NCI-H2081 (cell line): ENCODE measurements around the gene TMEM18.
"Not testable (repeated sequence)": the region's sequence is repeated elsewhere in the genome, so short reads cannot be mapped to it uniquely, and the experiment has no call there.

Experiments used
- DNase-seq, 2 experiments: peaks; one replicate each; lab custom pipeline; 2025; lab: John Stamatoyannopoulos, UW

TMEM18 gene

DNA sequence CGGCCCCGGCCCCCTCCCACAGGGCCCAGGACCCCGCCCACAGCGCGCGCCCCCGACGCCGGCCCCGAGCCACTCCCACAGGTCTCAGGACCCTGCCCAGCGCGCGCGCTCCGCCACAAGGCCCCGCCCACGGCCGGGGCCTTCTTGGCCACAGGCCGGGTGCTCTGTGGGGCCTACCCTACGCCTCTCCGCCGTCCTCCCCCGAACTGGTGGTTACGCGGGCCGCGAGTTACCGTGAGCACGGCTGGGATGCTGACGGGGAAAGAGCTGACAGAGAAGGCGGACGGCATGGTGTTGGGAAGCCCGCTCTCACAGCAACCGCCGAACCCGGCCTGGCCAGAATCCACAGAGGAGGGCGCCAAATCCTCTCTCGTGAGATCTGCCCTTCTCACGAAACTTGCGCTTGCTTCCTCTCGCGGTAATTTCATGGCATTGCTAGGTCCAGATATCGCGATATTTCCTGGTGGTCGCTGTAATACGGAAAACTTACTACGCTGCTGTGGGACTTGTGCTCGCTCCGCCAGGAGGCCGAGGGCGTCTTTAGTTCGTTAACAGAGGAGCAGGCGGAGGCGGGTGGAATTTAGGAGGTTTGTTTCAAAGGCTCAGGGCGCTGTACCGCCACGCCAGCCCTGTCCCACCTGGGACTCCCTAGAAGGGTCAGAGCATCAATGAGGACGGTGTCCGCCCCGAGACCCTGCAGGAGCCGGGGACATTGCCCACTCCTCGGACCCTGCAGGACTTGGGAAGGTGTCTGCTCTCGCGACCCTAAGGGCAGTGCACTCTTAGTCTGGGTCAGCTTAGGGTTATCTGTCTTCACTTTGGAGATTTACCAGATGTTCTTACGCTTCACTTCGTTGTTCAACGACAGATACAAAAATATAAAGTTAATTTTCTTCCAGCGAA lies at the start of gene TMEM18:
TMEM18 (minus strand) TSS at position 351 of the 903 bp plus-strand sequence; CDS start at position 290, 61 bp downstream.
- DNase-seq, result peak; percentile 96 to 98

DNA sequence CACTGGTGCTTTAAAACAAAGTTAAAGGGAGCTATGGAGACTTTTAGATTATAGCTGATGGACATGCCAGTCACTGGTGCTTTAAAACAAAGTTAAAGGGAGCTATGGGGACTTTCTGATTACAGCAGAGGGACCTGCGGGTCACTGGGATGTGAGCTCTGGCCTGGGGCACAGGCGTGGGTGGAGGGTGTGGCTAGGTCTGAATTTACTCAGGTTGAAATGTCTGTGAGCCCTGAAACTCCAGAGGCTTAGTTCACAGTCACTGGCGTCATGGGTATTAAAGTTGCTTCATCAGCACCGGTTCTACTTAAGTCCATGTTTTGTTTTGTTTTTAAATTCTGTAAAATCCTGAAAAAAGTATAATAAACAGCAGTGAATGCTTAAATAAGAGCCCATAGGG lies 49.0 kb upstream of the TMEM18 start:
- no peak for DNase-seq

DNA sequence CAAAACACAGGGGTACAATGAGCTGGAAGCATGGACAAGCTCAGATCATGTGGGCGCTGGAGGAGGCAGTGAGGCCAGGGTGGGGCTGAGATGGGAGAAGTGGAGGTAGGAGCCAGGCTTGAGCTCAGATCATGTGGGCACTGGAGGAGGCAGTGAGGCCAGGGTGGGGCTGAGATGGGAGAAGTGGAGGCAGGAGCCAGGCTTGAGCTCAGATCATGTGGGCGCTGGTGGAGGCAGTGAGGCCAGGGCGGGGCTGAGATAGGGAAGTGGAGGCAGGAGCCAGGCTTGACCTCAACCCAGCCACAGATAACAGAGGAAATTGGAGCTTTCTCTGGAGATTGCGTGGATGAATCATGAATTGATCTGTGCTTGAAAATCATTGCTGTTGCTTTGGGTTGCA lies 48.3 kb upstream of the TMEM18 start:
- DNase-seq, result no peak

DNA sequence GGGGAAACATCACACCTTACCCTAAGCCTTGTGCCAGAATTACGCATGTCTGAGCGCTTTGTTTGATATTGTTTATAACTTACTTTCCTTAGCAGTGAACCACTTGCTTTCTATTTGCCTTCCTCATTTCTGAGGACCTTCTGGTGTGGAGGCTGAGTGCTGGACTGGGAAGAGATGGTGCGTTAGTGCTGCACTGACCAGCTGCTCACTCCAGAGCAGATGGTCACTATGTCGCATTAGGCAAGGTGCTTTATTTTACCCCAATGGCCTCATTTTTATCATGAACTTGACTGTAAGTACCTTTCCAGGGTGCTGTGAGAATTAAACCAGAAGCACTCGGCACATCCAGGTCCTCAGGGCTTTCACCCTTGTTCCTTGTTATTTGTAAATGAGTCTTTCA lies 46.6 kb upstream of the TMEM18 start:
- DNase-seq, result no peak

DNA sequence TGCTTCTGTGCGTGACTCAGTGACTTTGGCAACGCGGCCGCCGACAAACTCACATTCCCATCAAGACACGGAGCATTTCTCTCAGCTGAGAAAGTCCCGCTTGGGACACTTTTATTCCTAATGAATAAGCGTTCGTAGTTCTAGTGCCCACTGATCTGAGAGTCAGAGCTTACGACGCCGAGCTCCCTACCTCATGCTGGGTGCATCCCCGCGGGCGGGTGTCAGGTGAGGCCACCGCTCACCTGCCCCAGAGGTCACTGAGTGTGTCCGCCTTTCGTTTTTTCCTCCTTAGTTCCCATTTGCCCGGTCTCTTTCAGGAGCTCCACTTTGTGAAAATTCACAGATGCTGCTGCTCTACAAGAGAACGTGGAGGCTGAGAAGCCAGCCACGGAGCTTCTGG lies 43.6 kb upstream of the TMEM18 start:
- no peak for DNase-seq

DNA sequence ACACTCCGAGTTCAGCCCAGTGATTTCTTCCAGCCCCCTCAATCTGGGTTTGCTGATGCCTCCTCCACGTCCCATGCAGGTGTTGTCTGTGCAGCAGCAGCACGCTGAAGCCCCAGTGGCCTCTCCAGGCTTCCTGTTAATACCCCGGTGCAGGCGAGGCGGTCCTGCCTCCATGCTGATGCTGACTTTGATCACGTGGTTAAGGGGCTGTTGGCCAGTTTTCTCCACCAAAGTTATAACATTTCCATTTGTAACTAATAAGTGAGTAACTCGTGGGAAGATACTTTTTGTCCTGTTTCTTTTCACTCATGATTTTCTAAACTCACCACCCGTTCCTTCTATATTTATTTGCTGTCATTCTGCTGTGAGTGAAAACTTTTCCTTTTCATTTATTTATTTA lies 42.5 kb upstream of the TMEM18 start:
- no peak for DNase-seq

DNA sequence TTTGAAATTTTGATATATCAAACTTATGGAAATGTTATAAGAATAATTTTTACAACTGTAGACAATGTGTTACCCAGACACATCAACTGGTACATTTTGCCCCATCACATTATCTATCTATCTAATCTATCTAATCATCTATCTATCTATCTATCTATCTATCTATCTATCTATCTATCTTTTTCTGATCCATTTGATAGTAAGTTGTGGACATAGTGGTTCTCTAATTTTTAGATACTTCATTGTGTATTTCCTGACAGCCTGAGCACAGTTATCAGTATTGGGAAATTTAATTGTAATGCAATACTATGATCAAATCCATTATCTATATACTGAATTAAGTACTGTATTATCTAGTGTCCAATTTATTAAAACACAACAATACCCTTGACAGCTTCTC lies 42.0 kb upstream of the TMEM18 start:
- no peak for DNase-seq

DNA sequence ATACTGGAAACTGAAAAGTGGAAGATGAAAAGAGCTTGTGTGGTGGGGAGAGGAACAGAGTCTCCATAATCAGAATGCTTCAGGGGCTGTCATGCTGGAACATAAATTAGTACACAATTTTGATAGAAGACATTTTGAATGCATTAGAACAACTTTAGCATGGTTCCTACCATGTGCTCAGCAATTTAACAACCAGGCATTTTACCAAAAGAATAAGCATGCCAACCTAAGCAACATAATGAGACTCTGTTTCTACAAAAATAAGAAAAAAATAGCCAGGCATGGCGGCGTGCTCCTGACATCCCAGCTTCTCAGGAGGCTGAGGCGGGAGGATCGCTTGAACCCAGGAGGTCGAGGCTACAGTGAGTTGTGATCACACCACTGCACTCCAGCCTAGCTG lies 40.5 kb upstream of the TMEM18 start:
- DNase-seq, result no peak

DNA sequence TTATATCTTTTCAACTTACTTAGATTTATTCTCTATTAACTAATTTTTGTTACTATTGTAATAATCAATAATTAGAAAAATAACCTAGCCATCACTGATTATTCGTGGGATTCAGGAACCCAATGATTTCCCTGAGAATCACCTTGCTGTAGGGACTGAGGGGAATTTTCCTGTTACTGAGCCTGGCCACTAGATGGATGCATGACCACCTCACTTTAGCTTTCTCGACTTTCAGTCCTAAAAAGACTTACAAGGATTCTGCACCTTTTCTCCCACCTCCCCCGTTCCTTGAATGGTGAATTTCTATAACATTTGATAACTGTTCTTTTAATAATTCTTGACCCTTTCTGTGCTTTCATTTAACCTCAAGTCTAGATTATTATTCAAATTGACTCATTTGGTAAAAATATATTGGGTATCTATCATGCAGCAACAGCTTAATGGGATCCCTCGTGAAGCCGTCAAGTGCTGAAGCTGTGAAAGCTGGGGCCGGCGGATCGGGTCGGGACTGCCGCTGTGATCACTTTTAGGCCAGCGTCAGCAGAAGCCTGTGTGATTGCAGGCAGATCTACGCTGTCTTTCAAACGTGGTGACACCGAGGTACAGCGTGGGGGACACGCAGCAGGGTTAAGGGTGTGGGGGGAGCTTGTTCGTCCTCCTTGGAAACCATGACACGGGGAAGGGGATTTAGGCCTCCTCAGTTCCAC lies 38.8 kb upstream of the TMEM18 start:
- peak in 1 of 2 experiments; percentile 29 for DNase-seq

DNA sequence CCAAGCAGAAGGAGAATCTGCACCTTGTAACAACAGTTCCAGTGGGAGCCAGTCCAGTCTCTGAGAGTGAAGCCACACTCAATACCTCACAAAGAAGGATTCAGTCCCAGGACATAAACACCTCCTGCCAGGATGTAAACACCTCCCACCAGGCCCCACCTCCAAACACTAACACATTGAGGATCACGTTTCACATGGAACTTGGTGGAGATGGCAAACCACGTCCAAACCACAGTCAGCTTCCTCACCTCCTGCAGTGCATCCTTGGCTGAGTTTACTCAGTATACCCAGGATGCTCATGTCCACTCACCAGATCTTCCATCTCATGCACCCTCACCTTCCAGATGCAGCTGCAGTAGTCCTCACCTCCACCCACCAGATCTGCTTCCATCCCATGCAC lies 37.8 kb upstream of the TMEM18 start:
- DNase-seq, result no peak

DNA sequence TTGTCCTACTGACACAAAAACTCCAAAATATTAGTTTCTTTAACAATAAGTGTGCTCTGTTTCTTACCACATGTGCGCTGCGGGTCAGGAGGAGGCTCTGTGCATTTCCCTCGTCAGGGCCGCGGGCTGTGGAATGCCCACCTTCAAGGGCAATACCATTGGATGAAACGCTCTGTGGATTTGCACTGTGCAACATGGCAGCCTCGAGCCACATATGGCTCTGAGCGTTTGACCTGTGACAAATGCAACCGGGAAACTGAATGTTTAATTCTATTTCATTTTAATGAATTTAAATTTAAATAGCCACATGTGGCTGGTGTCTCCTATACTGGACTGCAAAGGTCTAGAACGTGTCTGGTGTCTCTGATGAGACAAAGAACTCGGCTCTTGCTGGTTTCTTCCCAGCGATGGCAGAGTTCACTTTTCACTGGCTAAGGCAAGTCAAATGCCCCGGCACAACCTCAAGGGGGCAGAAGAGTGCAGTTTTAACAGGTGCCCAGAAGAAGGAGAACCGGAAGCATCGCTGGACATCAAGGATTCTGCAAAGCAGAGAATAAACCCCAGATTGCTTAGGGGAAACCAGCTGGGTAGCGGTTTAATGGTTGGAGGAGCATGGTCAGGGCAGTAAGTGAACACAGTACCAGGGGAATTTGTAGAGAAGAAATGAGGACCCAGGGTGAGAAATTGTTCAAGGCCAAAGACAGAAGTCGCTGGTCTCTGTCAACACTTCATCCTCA lies 37.0 kb upstream of the TMEM18 start:
- peak; percentile 75 to 83 for DNase-seq

DNA sequence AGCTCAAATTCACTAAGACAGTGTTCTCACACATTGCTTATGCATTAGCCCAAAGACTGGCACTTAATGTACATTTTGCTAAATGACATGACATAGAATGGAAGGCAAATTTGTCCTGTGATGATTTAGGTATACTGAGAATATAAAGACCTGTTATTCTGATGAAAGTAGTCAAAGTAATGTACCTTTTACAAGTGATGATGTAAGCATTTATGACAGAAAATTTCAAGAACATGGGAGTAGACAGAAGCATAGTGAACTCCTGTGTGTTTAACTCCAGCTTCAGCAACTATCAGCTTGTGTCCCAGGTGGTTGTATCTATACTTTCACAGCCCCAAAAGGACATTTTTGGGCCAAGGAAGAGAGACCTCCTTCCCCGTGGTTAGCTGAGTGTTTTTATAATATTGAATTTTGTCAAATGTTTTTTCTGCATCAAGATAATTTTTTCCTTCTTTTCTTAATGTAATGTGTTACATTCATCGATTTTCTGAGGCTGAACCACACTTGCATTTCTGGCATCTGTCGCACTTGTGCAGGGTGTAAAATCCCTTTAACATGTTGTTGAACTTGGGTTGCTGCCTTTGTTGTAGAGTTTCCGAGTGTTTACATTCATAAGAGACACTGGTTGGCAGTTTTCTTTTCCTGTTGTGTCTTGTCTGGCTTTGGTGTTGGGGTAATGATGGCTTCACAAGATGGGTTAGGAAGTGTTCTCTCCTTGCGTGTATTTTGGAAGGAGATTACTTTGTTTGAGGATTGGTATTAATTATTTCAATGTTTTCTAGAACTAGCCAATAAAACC lies 33.9 kb upstream of the TMEM18 start:
- DNase-seq, result no peak

DNA sequence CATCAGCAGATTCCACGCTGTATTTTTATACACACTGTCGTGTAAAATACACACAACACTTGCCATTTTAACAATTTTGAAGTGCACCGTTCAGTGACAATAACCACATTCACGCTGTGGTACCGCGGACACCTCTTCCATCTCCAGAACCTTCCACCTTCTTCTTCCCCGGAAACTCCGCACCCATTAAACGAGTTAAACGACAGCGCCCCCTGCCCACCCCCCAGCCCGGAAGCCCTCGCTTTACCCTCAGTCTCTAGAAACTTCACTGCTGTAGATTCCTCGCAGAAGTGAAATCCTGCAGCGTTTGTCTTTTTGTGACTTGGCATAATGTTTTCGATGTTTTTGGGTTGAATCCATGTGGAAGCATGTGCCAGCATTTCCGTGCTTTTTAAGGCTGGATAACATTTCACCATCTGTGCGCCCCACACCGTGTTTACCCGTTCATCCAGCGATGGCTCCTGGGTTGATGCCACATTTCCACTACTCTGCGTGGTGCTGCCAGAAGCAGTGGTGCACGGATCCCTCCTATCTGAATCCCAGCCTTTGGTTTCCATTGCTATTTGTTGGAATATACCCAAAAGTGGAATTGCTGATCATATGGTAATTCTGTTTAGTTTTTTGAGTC lies 32.0 kb upstream of the TMEM18 start:
- no peak for DNase-seq

DNA sequence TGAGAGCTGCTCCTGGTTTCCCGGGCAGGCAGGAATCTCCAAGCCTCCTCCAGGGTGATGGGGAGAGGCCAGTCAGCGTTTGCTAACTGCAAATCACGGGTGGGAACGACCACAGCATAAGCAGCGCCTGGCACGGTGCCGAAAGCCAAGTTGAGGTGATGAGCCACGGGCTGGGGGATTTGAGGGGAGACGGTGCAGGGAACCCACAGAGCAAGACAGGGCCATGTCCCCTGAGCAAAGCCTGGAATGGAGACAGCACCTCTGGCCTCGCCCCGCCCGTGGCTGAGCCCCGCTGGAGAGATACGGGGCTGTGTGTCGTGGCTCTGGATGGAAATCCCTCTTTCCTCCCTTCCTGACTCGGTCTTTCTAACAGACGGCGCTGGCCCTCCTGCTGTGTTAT lies 31.5 kb upstream of the TMEM18 start:
- no peak for DNase-seq

DNA sequence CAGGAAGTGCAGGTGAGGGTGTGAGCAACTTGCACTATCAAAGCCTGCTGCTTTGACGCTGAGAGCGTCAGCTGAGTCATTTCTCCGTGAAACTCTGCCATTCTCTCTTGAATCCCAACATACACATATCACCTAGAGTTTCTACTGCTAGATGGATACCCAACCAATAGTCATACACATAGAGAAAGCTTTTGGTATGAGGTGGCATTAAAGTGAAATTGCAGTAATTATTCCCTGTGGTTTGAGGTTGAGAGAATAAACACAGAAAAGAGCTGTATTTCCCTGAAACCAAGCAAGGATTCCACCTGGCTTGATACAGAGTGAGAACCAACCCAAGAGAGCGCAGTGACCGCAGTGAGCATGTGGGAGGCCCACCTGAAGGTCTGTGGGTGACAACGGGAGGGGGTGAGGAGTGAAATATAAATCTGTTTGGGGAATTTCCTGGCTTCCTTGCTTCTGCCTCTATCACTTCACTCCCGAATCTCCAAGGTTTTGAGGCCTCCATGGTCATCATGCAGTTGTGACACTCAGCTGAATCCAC lies 28.8 kb upstream of the TMEM18 start:
- no peak for DNase-seq

DNA sequence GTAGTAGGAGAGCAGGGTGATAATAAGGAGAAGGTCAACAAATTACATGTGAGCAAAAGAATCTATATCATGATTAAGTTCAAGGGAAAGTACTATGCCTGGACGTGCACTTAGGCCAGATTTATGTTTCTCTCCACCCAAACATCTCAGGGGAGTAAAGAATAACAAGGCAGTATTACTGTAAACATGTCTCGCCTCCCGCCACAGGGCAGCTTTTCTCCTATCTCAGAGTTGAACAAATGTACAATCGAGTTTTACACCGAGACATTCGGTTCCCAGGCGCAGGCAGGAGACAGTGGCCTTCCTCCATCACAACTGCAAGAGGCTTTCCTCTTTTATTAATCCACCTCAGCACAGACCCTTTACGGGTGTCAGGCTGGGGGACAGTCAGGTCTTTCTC lies 25.6 kb upstream of the TMEM18 start:
- not testable (repeated sequence) for DNase-seq

DNA sequence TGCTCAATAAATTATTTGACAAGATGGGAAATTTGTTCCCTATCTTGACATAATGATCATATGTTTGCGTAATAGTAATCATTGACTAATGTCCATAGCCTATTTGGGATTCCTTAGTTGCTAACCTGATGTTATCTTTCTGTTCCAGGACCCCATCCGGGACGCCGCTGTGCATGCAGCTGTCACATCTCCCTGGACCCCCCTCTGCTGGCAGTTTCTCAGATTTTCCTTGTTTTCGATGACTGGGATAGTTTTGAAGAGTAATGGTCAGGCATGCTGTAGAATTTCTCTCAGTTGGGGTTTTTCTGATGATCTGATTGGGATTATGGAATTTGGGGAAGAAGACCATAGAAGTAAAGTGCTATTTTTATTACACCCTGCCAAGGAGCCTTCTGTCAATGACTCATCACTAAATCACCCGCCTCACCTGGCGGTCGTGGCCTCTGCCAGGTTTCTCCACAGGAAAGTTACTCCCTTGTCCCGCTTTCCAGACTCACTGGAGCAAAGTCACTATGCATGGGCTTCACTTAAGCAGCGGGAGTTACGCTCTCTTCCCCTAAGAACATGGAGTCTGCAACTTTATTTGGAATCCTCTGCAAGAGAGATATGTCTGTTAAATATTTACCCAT lies 19.9 kb upstream of the TMEM18 start:
- no peak for DNase-seq

DNA sequence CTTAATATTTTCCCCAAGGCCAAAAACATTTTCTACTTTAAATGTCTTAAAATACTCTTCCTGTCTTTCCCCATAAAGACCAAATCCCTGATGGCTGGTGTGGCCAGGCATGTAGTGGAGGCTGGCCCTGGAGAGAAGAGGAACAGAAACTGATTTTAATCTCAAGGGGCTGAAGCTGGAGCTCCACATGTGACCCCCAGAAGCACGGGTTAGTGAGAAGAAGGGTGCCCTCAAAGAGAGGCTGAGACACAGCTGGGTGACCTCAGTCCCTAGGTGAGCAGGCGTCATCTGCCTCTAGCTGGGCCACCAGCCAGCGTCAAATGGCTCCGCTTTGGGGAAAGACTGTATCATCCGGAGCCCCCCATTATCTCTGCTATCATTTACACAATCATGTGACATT lies 19.3 kb upstream of the TMEM18 start:
- no peak for DNase-seq

DNA sequence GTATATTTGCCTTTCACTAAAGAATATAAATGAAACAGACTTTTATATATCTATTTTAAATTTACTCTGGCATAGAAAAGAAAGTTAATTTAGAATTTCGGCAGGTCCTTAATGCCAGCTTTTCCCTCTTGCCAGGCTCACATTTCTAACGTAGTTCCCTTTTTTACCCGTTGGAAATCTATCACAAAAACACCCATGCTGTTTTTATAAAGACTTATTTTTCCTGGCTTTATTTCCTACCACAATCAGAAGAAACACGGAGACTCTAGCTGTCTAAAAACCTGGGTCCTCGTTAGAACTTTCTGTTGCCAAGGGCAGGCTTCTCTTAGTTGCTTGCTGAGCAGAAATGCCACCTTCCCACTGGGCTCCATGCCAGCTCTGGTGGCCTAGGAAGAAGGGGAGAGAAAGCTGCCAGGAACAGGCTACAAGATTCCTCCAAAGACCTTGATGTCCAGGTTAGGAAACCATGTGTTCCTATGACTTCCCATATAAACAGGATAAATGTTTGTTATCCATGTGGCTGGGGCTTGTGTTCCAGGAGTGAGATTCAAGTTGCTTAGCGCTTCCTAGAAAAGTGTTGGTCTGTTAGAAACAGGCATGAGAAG lies 17.8 kb upstream of the TMEM18 start:
- DNase-seq, result peak; percentile 15 to 23

DNA sequence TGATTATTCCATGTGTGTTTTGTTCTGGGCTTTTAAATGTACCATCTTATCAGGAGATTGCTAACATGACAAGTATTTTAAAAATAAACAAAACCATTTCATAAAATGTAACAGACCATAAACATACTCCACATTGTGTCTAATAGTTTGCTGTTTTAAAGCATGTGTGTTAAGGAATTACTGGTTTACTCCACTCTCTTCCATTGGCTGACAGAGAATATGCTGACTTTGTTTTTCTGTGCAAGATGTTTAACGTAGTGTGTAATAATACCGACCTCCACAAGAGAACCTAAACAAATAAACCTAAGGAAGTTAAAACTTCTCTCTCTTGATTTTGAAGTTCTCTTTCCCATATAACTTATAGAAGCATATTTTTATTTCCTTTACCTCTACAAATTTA lies 17.0 kb upstream of the TMEM18 start:
- no peak for DNase-seq
